IPS-18a (cell line): ENCODE measurements around the gene CACNB4.
"Not testable (repeated sequence)": the region's sequence is repeated elsewhere in the genome, so short reads cannot be mapped to it uniquely, and the experiment has no call there.

Experiments
- H3K27ac ChIP-seq: one replicate; pipeline ENCODE4 v1.5.1; 2013; ENCODE audit warnings: low read length
- H3K27me3 ChIP-seq: one replicate; pipeline ENCODE4 v1.6.1; 2013; ENCODE audit warnings: mild to moderate bottlenecking, low read length; ENCODE audit not compliant: control insufficient read depth, insufficient read depth
- H3K36me3 ChIP-seq: one replicate; pipeline ENCODE4 v1.6.1; 2013; ENCODE audit warnings: low read depth, low read length; ENCODE audit not compliant: control insufficient read depth
- H3K4me1 ChIP-seq: one replicate; pipeline ENCODE4 v1.6.1; 2013; ENCODE audit warnings: low read depth, low read length; ENCODE audit not compliant: control insufficient read depth
- H3K4me3 ChIP-seq: one replicate; pipeline ENCODE4 v1.5.1; 2013; ENCODE audit warnings: low read length
- H3K9ac ChIP-seq: one replicate; pipeline ENCODE4 v1.6.1; 2013; ENCODE audit warnings: mild to moderate bottlenecking, low read length, moderate library complexity
- H3K9me3 ChIP-seq: one replicate; pipeline ENCODE4 v1.6.1; 2013; ENCODE audit warnings: low read depth, low read length; ENCODE audit not compliant: control insufficient read depth

The CACNB4 gene

GRCh38 chr2:152098496-152099366 lies at the start of gene CACNB4:
Gene CACNB4, minus strand, starts transcription at chr2:152099044.
- H3K9ac ChIP-seq: peak within 1 kb of the TSS; percentile 51

GRCh38 chr2:152134488-152135280 lies 35.8 kb upstream of the CACNB4 start:
- Histone ChIP-seq H3K27ac (no peak overlapping the region), H3K9ac (no peak overlapping the region), H3K27me3 (no peaks in the 10 kb centered on the region), H3K4me3 (no peak overlapping the region), H3K4me1 (peaks cover 10% of the 10 kb centered on the region), H3K36me3 (no peaks in the 10 kb centered on the region), H3K9me3 (no peaks in the 10 kb centered on the region)

More at GRCh38 chr2:152098496-152099366, at the start of gene CACNB4:
- Histone ChIP-seq H3K36me3 (no peaks in the 10 kb centered on the region), H3K9me3 (no peaks in the 10 kb centered on the region), H3K27me3 (peaks cover 70% of the 10 kb centered on the region), H3K4me3 (peak within 1 kb of the TSS; percentile 84), H3K4me1 (peaks cover 11% of the 10 kb centered on the region), H3K27ac (no peak within 1 kb of the TSS)

- H3K9me3 ChIP-seq: no peaks in the 10 kb centered on the region
- H3K9ac ChIP-seq: no peak overlapping the region
- no peak overlapping the region for H3K4me3 ChIP-seq
- peaks cover 10% of the 10 kb centered on the region for H3K4me1 ChIP-seq
- no peaks in the 10 kb centered on the region for H3K27me3 ChIP-seq
- no peak overlapping the region for H3K27ac ChIP-seq
- no peaks in the 10 kb centered on the region for H3K36me3 ChIP-seq
These were observed 33.5 kb upstream of the CACNB4 start for GRCh38 chr2:152132306-152132705.

DNA sequence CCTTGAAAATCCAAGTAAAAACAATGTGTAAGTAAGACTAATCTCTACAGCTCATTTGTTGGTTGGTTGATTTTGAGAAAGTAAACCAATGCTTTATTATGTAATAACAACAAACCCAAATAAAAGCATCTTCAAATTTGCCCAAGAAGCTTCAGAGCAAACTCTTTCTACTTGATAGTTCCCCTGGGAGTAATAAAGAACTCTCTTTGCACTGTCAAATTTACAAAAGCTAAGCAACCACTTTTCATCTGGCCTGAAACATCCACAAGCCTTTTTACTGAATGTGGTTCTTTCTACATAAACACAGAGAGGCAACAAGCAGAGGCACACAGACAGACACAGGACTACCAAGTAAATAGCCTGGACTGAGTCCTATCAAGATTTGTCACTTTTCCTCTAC lies 28.8 kb upstream of the CACNB4 start:
- H3K4me1 ChIP-seq: no peaks in the 10 kb centered on the region
- no peak overlapping the region for H3K27ac ChIP-seq
- no peak overlapping the region for H3K4me3 ChIP-seq

DNA sequence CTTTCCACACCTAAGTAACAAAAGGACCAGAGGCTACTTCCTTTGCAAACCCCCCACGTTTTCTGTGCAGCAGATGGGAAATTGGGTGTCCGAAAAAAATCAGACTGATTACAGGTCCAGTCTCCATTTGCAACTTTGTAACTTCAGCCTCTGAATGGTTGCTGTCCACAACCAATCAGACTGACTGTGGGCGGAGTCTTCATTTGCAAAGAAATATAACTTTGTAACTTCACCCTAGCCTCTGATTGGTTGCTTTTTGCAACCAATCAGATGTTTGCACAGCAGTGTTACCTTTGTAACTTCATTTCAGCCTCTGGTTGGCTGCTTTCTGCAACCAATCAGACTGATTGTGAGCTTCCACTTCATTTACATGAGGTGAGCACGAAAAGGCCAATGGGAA lies 27.8 kb upstream of the CACNB4 start:
- no peak overlapping the region for H3K9ac ChIP-seq
- no peak overlapping the region for H3K27ac ChIP-seq
- H3K36me3 ChIP-seq: peaks cover 5% of the 10 kb centered on the region
- no peaks in the 10 kb centered on the region for H3K4me1 ChIP-seq
- no peak overlapping the region for H3K4me3 ChIP-seq
- no peaks in the 10 kb centered on the region for H3K27me3 ChIP-seq
- no peaks in the 10 kb centered on the region for H3K9me3 ChIP-seq

More for the DNA sequence above, 28.8 kb upstream of the CACNB4 start:
- Histone ChIP-seq H3K36me3 (peaks cover 5% of the 10 kb centered on the region), H3K27me3 (no peaks in the 10 kb centered on the region), H3K9me3 (no peaks in the 10 kb centered on the region), H3K9ac (no peak overlapping the region)

DNA sequence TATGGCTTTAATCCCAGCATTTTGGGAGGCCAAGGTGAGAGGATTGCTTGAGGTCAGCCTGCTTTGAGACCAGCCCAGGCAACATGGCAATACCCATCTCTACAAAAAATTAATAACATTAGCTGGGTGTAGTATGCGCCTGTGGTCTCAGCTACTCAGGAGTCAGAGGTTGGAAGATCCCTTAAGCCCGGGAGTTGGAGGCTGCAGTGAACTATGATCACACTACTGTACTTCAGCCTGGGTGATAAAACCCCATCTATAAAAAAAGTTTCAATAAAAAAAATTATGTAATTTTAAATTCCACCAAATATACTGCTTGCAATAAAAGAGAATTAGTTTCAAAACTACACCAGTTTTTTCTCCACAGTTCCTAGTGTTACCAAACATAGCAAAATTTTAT lies 23.3 kb upstream of the CACNB4 start:
- Histone ChIP-seq H3K36me3 (peaks cover 5% of the 10 kb centered on the region), H3K27ac (no peak overlapping the region), H3K27me3 (no peaks in the 10 kb centered on the region), H3K4me3 (no peak overlapping the region), H3K4me1 (no peaks in the 10 kb centered on the region), H3K9me3 (no peaks in the 10 kb centered on the region), H3K9ac (no peak overlapping the region)

- Histone ChIP-seq H3K9me3 (no peaks in the 10 kb centered on the region), H3K4me3 (no peak overlapping the region), H3K9ac (no peak overlapping the region), H3K36me3 (peaks cover 1% of the 10 kb centered on the region), H3K27me3 (no peaks in the 10 kb centered on the region), H3K27ac (no peak overlapping the region), H3K4me1 (no peaks in the 10 kb centered on the region)
These were observed 21.6 kb upstream of the CACNB4 start for GRCh38 chr2:152120430-152120829.

- H3K9me3 ChIP-seq: no peaks in the 10 kb centered on the region
- no peak overlapping the region for H3K4me3 ChIP-seq
- H3K9ac ChIP-seq: no peak overlapping the region
- no peaks in the 10 kb centered on the region for H3K27me3 ChIP-seq
- no peaks in the 10 kb centered on the region for H3K4me1 ChIP-seq
- no peaks in the 10 kb centered on the region for H3K36me3 ChIP-seq
- H3K27ac ChIP-seq: no peak overlapping the region
These were observed 17.1 kb upstream of the CACNB4 start for GRCh38 chr2:152115952-152116351.

- no peaks in the 10 kb centered on the region for H3K4me1 ChIP-seq
- no peaks in the 10 kb centered on the region for H3K9me3 ChIP-seq
- H3K9ac ChIP-seq: no peak overlapping the region
- no peaks in the 10 kb centered on the region for H3K36me3 ChIP-seq
- H3K27ac ChIP-seq: no peak overlapping the region
- no peak overlapping the region for H3K4me3 ChIP-seq
- no peaks in the 10 kb centered on the region for H3K27me3 ChIP-seq
These were observed 15.5 kb upstream of the CACNB4 start for GRCh38 chr2:152114366-152114765.

DNA sequence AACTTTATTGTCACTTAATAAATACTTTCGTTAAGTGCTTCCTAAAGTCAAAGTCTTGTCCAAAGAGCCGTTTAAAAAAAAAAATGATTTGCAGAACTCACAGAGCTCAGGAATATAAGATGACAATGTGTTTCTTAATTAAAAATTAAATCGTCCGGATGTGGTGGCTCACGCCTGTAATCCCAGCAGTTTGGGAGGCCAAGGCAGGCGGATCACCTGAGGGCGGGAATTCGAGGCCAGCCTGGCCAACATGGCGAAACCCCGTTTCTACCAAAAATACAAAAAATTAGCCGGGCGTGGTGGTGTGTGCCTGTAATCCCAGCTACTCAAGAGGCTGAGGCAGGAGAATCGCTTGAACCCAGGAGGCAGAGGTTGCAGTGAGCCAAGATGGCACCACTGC lies 8.3 kb upstream of the CACNB4 start:
- H3K27ac ChIP-seq, H3K27me3 ChIP-seq, H3K4me1 ChIP-seq, H3K4me3 ChIP-seq, H3K36me3 ChIP-seq, H3K9ac ChIP-seq, H3K9me3 ChIP-seq: not testable (repeated sequence)

GRCh38 chr2:152106464-152106863 lies 7.6 kb upstream of the CACNB4 start:
- H3K36me3 ChIP-seq: no peaks in the 10 kb centered on the region
- H3K27ac ChIP-seq: no peak overlapping the region
- no peak overlapping the region for H3K9ac ChIP-seq
- H3K4me1 ChIP-seq: no peaks in the 10 kb centered on the region
- no peak overlapping the region for H3K4me3 ChIP-seq
- H3K9me3 ChIP-seq: no peaks in the 10 kb centered on the region
- H3K27me3 ChIP-seq: peaks cover 2% of the 10 kb centered on the region
